Breast epithelium (tissue), 4 donors: ENCODE data around the gene TCL1A. TPM values are rescaled to one million over a fixed set of nuclear protein-coding genes. Genes with fewer than 3 reads are reported as not detected.

ENCODE experiments used
- DNase-seq, 2 donors: peaks; one replicate each; pipeline ENCODE4 v3.0.0-alpha.2; 2019; ENCODE audit warnings: low spot score in 2 of 2
- H3K27ac ChIP-seq, 2 donors: fragments of 200-600 bp; sonication (generic) in 1 of 2; one replicate each; pipeline ENCODE4 v1.5.1; 2016 to 2019; ENCODE audit warnings: mild to moderate bottlenecking in 1 of 2
- H3K27me3 ChIP-seq, 2 donors: fragments of 200-600 bp; sonication (generic) in 1 of 2; one replicate each; pipeline versions ENCODE4 v1.5.1 to v1.6.0; 2017 to 2019; ENCODE audit warnings: control low read depth in 1 of 2, mild to moderate bottlenecking in 1 of 2
- H3K36me3 ChIP-seq: fragments of 200-600 bp; one replicate; pipeline ENCODE4 v1.5.1; 2019
- H3K4me1 ChIP-seq, 2 donors: fragments of 200-600 bp; sonication (generic); one replicate each; pipeline ENCODE4 v1.5.1; 2016 to 2019; ENCODE audit warnings: control low read depth in 1 of 2
- H3K4me3 ChIP-seq, 3 donors: fragments of 200-600 bp; sonication (generic); 1 replicate in 2 of 3; 2 replicates in 1 of 3; pipeline ENCODE4 v1.5.1; 2016 to 2019; ENCODE audit warnings: mild to moderate bottlenecking in 3 of 3, moderate library complexity in 2 of 3
- H3K9me3 ChIP-seq, 2 donors: fragments of 200-600 bp; sonication (generic) in 1 of 2; one replicate each; pipeline ENCODE4 v1.5.1; 2016 to 2019; ENCODE audit warnings: control low read depth in 1 of 2
- POLR2A ChIP-seq: fragments of 450-650 bp; IDR thresholded peaks from one replicate; pipeline ENCODE4 v1.6.1; 2016; ENCODE audit warnings: antibody characterized with exemption, mild to moderate bottlenecking, moderate library complexity
- POLR2AphosphoS5 ChIP-seq, 3 donors: sonication (generic); formaldehyde crosslinking; IDR thresholded peaks; one replicate each; pipeline ENCODE4 v1.6.1; 2017; ENCODE audit warnings: antibody characterized with exemption in 3 of 3
- intact Hi-C: fragments of 100-400 bp; cut with DNase I; formaldehyde crosslinking; loops from one replicate; pipeline ENCODE4 v1.15.1; 2023; ENCODE audit warnings: low total_unique reads
- total RNA-seq, 3 donors: library from RNA; depleted of rRNA; stranded (reverse); fragments of >200 nt; gene quantifications; one replicate each; pipeline ENCODE4 v1.1.0, GENCODE V29; 2016
- TF ChIP-seq, protein P1 (sequence below), 3 donors: fragments of 450-650 bp; IDR thresholded peaks; one replicate each; pipeline ENCODE4 v1.5.1; 2016 to 2017; ENCODE audit warnings: antibody characterized with exemption in 3 of 3, mild to moderate bottlenecking in 3 of 3, moderate library complexity in 3 of 3

The TCL1A gene
- total RNA-seq, 3 donors from 2014 or later, result not detected

DNA sequence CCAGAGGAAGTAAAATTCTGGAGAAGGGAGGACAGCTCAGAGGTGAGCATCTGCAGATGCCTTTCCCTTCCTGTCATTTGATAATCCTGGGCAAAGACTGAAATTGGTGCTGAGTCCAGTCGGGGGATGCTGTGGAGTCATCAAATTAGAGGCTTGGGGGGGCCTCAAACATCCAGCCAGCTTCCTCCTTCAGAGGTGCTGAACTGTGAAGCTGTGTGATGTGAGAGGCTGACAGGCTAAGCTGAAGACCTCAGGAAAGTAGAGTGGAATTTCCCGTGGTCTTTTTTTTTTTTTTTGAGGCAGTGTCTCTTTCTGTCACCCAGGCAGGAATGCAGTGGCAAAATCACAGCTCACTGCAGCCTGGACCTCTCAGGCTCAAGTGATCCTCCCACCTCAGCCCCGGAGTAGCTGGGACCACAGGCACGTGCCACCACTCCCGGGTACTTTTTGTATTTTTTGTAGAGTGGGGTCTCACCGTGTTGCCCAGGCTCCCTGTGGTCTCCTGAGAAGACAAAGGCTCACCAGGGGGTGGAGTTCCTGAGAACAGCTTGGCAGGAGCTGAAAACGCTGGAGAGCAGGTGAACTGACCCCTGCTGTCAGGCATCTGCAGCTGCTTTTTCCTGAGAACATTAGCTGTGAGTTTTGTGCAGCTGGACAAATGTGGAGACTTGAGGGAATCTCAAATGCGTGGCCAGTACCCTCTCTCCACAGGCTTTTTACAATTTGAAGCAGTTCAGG lies 33.8 kb downstream of the TCL1A start:
- H3K4me1 ChIP-seq, result no peaks in the 10 kb centered on the region
- no peak overlapping the region for H3K4me3 ChIP-seq
- peaks cover 0 to 7% of the 10 kb centered on the region in 2 donors for H3K9me3 ChIP-seq
- intact Hi-C loops, result no loop called here
- H3K36me3 ChIP-seq, result no peaks in the 10 kb centered on the region
- TF ChIP-seq, protein P1, sequence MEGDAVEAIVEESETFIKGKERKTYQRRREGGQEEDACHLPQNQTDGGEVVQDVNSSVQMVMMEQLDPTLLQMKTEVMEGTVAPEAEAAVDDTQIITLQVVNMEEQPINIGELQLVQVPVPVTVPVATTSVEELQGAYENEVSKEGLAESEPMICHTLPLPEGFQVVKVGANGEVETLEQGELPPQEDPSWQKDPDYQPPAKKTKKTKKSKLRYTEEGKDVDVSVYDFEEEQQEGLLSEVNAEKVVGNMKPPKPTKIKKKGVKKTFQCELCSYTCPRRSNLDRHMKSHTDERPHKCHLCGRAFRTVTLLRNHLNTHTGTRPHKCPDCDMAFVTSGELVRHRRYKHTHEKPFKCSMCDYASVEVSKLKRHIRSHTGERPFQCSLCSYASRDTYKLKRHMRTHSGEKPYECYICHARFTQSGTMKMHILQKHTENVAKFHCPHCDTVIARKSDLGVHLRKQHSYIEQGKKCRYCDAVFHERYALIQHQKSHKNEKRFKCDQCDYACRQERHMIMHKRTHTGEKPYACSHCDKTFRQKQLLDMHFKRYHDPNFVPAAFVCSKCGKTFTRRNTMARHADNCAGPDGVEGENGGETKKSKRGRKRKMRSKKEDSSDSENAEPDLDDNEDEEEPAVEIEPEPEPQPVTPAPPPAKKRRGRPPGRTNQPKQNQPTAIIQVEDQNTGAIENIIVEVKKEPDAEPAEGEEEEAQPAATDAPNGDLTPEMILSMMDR (IDR thresholded peaks at IDR 0.05), result no peak
- TF ChIP-seq POLR2AphosphoS5 (IDR thresholded peaks at IDR 0.05) (no peak), POLR2A (no peak)
- no peak for DNase-seq
- H3K27ac ChIP-seq, result no peak overlapping the region
- H3K27me3 ChIP-seq, result peaks cover 0 to 8% of the 10 kb centered on the region in 2 donors

DNA sequence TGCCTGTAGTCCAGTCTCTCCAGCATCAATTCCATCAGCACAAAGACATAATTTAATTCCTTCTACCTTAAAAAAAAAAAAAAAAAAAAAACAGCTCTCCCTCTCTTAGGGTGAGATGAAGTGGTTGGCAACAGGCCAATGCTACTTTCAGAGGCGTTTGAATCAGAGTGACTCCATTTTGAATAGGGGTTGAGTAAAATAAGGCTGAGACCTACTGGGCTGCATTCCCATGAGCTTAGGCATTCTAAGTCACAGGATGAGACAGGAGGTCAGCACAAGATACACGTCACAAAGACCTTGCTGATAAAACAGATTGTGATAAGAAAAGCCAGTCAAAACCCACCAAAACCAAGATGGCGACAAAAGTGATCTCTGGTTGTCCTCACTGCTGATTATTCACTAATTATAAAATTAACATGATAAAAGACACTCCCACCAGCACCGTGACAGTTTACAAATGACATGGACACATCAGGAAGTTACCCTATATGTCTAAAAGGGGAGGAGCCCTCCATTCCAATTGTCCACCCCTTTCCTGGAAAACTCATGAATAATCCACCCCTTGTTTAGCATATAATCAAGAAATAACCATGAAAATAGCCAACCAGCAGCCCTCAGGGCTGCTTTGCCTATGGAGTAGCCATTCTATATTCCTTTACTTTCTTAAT lies 34.6 kb downstream of the TCL1A start:
- DNase-seq, result no peak
- no peaks in the 10 kb centered on the region for H3K36me3 ChIP-seq
- intact Hi-C loops, result no loop called here
- H3K4me1 ChIP-seq, result no peaks in the 10 kb centered on the region
- H3K4me3 ChIP-seq, result no peak overlapping the region
- TF ChIP-seq, protein P1 (IDR thresholded peaks at IDR 0.05), result no peak
- H3K27ac ChIP-seq, result no peak overlapping the region
- H3K9me3 ChIP-seq, result peaks cover 0 to 7% of the 10 kb centered on the region in 2 donors
- H3K27me3 ChIP-seq, result no peaks in the 10 kb centered on the region

DNA sequence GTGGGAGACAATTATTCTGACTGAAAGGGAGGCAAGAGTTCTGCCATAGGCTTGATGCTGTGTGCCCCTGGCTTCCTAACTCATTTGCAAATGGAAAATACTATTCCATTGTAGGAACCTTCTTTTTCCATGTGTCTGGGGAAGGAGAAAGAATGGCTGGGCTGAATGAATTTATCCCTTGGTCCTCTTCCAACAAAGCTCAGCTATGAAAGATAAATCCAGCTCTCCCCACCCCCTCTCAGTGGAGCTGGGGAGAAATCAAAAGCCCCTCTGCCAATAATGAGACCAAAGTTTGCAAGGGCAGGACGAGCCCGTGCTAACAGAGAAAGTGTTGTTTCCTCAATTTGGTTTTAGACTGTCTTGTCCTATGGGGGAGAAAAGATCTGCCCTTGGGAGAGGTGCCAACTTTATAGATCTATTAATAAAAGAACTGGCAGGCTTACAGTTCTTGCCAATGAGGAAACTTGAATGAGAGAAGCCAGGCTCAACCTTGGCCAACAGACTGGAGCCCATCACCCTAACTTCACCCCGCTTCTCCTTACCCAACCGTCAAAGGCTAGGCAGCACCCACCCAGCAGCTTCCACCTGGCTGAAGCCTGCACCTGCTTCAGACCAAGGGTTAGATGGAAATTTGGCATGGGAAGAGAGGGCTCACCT lies 36.6 kb downstream of the TCL1A start:
- Histone ChIP-seq H3K9me3 (peaks cover 0 to 7% of the 10 kb centered on the region in 2 donors), H3K27ac (no peak overlapping the region), H3K4me1 (no peaks in the 10 kb centered on the region), H3K27me3 (no peaks in the 10 kb centered on the region), H3K4me3 (no peak overlapping the region), H3K36me3 (no peaks in the 10 kb centered on the region)
- DNase-seq, result no peak
- intact Hi-C loops, result no loop called here
- TF ChIP-seq POLR2AphosphoS5 (IDR thresholded peaks at IDR 0.05) (no peak), POLR2A (no peak)
- TF ChIP-seq, protein P1 (IDR thresholded peaks at IDR 0.05), result no peak

DNA sequence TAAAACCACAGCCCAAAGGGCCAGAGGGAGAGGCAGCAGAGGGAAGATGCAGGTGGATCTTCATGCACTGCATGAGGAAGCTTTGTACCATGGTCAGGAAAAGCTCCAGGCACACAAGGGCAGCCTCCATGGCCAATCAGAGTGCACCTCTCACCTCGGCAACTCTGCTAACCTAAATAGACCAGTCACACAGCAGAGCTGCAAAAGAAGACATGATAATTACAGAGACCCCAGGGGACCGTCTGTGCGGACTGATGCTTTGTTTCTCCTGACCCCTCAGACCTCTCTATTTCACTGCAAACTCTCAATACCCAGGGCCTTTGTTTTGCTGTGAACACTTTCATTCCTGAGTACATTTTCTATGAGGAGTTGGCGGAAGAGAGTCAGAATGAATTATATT lies 38.4 kb downstream of the TCL1A start:
- H3K27me3 ChIP-seq, result peaks cover 0 to 3% of the 10 kb centered on the region in 2 donors
- H3K4me3 ChIP-seq, result no peak overlapping the region
- H3K4me1 ChIP-seq, result no peaks in the 10 kb centered on the region
- H3K27ac ChIP-seq, result no peak overlapping the region
- no peaks in the 10 kb centered on the region for H3K36me3 ChIP-seq
- no peak for DNase-seq
- intact Hi-C loops, result no loop called here
- peaks cover 0 to 7% of the 10 kb centered on the region in 2 donors for H3K9me3 ChIP-seq
- TF ChIP-seq POLR2A (no peak), POLR2AphosphoS5 (IDR thresholded peaks at IDR 0.05) (no peak)
- TF ChIP-seq, protein P1 (IDR thresholded peaks at IDR 0.05), result no peak

DNA sequence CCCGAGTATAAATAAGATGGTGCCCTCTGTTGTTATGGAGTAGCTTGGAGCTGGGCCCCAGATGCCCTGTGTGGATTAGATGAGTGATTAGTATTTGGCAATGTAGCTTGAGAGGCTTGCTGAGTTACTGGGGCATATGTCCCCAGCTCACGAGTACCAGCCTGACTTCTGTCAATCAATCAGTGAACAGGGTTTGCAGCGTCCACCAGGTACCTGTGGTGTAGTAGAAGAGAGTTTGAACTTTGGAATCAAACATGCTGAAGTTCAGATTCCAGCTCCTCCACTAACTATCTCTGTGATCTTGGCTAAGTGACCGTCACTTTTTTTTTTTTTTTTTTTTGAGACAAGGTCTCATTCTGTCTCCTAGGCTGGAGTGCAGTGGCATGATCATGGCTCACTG lies 39.3 kb downstream of the TCL1A start:
- no peaks in the 10 kb centered on the region for H3K36me3 ChIP-seq
- intact Hi-C loops, result no loop called here
- H3K27me3 ChIP-seq, result peaks cover 0 to 3% of the 10 kb centered on the region in 2 donors
- DNase-seq, result no peak
- no peak overlapping the region for H3K4me3 ChIP-seq
- H3K4me1 ChIP-seq, result no peaks in the 10 kb centered on the region
- peaks cover 0 to 7% of the 10 kb centered on the region in 2 donors for H3K9me3 ChIP-seq
- no peak overlapping the region for H3K27ac ChIP-seq
- TF ChIP-seq POLR2AphosphoS5 (IDR thresholded peaks at IDR 0.05), result no peak
- TF ChIP-seq, protein P1 (IDR thresholded peaks at IDR 0.05), result no peak
- no peak for TF ChIP-seq POLR2A
